ENCODE results near the gene NLRP1. TPM values are rescaled to one million over a fixed set of nuclear protein-coding genes. Genes with fewer than 3 reads are reported as not detected.

Gene NLRP1
- total RNA-seq, 1 donor from 2014 or later = 55.4 TPM

DNA sequence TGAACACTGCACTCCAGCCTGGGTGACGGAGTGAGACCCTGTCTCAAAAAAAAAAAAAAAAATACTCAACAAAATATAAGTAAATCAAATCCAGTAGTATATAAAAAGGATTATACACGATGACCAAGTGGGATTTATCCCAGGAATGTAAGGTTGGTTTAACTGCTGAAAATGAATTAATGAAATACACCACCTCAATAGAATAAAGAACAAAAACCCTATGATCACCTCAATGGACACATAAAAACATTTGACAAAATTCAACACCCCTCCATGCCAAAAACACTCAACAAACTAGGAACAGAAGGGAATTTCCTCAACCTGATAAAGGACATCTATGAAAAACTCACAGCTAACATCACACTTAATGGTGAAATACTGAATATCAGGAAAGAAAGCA lies 91.3 kb downstream of the NLRP1 start:
- Mint-ChIP-seq H3K4me1 (peaks cover 5% of the 10 kb centered on the region), H3K4me3 (no peak overlapping the region), H3K36me3 (ENCODE audit: low read depth) (peaks cover 18% of the 10 kb centered on the region), H3K9me3 (peaks cover 10% of the 10 kb centered on the region), H3K27ac (ENCODE audit: unreplicated experiment) (no peak overlapping the region), H3K27me3 (ENCODE audit: low read depth) (peaks cover 20% of the 10 kb centered on the region)
- DNase-seq (ENCODE audit: low read depth, low spot score) = no peak
- TF ChIP-seq, protein P1, sequence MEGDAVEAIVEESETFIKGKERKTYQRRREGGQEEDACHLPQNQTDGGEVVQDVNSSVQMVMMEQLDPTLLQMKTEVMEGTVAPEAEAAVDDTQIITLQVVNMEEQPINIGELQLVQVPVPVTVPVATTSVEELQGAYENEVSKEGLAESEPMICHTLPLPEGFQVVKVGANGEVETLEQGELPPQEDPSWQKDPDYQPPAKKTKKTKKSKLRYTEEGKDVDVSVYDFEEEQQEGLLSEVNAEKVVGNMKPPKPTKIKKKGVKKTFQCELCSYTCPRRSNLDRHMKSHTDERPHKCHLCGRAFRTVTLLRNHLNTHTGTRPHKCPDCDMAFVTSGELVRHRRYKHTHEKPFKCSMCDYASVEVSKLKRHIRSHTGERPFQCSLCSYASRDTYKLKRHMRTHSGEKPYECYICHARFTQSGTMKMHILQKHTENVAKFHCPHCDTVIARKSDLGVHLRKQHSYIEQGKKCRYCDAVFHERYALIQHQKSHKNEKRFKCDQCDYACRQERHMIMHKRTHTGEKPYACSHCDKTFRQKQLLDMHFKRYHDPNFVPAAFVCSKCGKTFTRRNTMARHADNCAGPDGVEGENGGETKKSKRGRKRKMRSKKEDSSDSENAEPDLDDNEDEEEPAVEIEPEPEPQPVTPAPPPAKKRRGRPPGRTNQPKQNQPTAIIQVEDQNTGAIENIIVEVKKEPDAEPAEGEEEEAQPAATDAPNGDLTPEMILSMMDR (conservative IDR thresholded peaks at IDR 0.05) = no peak

DNA sequence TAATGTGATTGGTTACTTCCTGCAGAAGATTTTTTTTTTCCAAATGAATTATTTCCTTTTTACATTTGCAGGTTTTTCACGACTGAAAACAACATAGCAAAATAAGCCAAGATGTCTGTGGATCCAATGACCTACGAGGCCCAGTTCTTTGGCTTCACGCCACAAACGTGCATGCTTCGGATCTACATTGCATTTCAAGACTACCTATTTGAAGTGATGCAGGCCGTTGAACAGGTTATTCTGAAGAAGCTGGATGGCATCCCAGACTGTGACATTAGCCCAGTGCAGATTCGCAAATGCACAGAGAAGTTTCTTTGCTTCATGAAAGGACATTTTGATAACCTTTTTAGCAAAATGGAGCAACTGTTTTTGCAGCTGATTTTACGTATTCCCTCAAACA lies 95.6 kb downstream of the NLRP1 start:
- Mint-ChIP-seq H3K27me3 (ENCODE audit: low read depth) (no peaks in the 10 kb centered on the region), H3K9me3 (peaks cover 7% of the 10 kb centered on the region), H3K4me1 (peaks cover 35% of the 10 kb centered on the region), H3K4me3 (peak overlapping the region; percentile 72), H3K27ac (ENCODE audit: unreplicated experiment) (no peak overlapping the region), H3K36me3 (ENCODE audit: low read depth) (peaks cover 31% of the 10 kb centered on the region)
- TF ChIP-seq, protein P1 (conservative IDR thresholded peaks at IDR 0.05) = no peak
- DNase-seq (ENCODE audit: low read depth, low spot score) = no peak

DNA sequence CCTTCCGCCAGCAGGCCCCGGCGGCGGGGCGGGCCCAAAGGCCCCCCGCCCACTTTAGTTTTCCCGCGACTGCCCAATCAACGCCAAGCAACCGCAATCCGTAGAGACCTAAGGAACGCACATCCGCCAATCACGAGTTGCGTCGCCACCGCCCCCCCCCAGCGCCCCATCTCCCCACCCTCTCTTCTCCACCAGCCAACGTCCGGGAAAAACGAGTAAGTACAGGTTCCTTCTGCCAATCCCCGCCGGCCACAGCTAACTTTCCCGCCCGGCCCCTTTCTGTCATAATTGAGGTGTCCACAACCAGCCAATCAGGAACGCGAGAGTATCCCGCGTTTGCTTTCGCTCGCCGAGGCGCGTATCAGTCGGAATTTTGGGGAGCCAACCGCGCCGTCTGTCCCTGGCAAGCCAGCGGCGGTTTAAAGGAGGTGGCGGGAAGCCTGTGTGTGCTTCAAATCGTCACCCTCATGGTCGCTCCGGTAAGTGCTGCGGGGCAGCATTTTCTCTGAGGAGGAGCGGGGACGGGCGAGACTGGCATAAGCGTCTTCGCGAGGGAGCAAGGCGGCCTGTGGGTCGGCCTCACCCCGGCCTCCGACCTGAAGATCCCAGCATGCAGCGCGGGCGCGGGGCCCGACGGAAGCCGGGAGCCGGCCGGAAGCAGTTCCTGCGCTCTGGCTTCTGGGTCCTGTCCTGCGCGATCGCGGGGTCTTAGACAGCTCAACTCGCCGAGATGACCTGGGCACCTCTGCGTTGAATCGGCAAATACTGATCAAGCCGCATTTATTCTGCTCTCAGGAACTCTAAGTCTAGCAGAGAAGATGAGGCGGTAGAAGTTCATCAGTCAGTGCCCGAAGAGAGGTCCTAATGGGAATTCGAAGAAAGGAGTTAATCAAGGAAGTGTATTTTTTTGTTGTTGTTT lies 97.8 kb downstream of the NLRP1 start, which contains the start of gene MIS12:
MIS12 (plus strand) TSS at position 361 of the 919 bp plus-strand sequence. CDS start 2,297 bp downstream, outside the sequence.
- H3K4me1 Mint-ChIP-seq = peaks cover 38% of the 10 kb centered on the region
- H3K27ac Mint-ChIP-seq (ENCODE audit: unreplicated experiment) = peak within 1 kb of the TSS; percentile 99
- H3K36me3 Mint-ChIP-seq (ENCODE audit: low read depth) = peaks cover 25% of the 10 kb centered on the region
- H3K9me3 Mint-ChIP-seq = no peaks in the 10 kb centered on the region
- peak; percentile 90 for DNase-seq (ENCODE audit: low read depth, low spot score)
- TF ChIP-seq, protein P1 (conservative IDR thresholded peaks at IDR 0.05) = no peak
- H3K27me3 Mint-ChIP-seq (ENCODE audit: low read depth) = no peaks in the 10 kb centered on the region
- H3K4me3 Mint-ChIP-seq = peak within 1 kb of the TSS; percentile 96

DNA sequence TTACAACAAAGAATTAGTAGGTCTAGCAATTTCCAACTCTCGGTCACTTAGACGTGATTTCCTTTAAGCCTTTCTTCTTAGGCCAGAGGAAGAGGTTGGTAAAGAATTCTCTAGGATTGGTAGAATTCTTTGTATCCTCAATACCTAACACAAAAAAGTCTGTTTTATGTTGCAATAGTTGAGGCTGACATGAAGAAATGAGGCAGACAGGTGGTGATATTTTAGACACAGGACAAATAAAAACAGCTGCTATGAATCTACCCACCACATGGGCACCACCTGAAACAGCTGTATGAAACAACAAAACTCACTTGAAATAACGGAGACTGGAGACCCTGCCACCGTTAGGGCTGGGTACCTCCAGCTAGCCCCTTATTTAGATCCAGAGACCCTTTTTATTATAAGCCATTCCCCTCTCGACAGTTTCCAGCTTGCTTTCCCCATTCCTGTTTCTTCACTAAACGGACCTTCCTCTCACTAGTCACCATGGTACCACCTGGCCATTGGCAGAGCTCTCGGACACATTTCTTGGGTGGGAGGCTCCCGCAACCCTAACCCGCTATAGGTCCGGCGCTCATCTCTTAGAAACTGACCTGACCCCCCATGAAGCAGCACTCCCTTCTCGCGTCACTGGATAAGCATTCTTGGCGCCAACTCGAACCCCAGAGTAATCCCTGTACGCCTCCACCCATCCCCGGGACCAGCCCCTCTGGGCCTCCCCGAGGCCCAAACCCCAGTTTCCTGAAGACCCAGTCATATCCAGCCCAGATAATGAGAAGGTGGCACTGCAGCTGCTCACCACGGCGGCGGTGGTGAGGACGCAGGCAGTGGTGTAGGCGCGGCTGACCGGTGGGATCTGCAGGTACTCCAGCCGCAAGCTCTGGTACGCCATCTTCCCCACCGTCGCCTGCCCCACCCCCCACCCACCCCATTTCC lies 98.8 kb downstream of the NLRP1 start, which contains the start of gene DERL2:
DERL2 (minus strand) TSS at position 909 of the 936 bp plus-strand sequence; CDS start at position 892, 17 bp downstream.
- peaks cover 38% of the 10 kb centered on the region for H3K4me1 Mint-ChIP-seq
- no peak for DNase-seq (ENCODE audit: low read depth, low spot score)
- H3K27me3 Mint-ChIP-seq (ENCODE audit: low read depth) = no peaks in the 10 kb centered on the region
- TF ChIP-seq, protein P1 (conservative IDR thresholded peaks at IDR 0.05) = no peak
- H3K27ac Mint-ChIP-seq (ENCODE audit: unreplicated experiment) = peak within 1 kb of the TSS; percentile 99
- peaks cover 27% of the 10 kb centered on the region for H3K36me3 Mint-ChIP-seq (ENCODE audit: low read depth)
- H3K9me3 Mint-ChIP-seq = no peaks in the 10 kb centered on the region
- H3K4me3 Mint-ChIP-seq = peak within 1 kb of the TSS; percentile 96

DNA sequence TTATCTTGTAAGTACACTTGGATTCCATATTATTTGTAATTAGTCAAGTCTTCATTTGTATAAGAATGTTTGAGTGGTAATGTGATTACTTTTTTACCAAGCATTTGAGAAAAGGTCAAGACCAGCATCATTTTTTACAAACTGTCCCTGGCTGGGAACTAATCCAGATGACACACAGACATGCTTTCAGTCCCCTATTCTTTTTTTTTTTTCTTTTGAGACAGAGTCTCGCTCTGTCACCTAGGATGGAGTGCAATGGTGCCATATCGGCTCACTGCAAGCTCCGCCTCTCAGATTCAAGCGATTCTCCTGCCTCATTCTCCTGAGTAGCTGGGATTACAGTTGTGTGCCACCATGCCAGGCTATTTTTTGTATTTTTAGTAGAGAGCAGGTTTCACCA lies 102.9 kb downstream of the NLRP1 start:
- TF ChIP-seq, protein P1 (conservative IDR thresholded peaks at IDR 0.05) = no peak
- Mint-ChIP-seq H3K4me1 (peaks cover 23% of the 10 kb centered on the region), H3K27ac (ENCODE audit: unreplicated experiment) (no peak overlapping the region), H3K36me3 (ENCODE audit: low read depth) (peaks cover 38% of the 10 kb centered on the region), H3K9me3 (no peaks in the 10 kb centered on the region), H3K27me3 (ENCODE audit: low read depth) (no peaks in the 10 kb centered on the region), H3K4me3 (no peak overlapping the region)
- no peak for DNase-seq (ENCODE audit: low read depth, low spot score)
